ENCODE data around the gene TAF10.

GRCh38 chr11:6629573-6629891 lies 17.5 kb upstream of the TAF10 start:
- no peak for TF ChIP-seq CTCF (IDR thresholded peaks at IDR 0.05; ENCODE audit: insufficient read depth, low read length)
- no peak for TF ChIP-seq REST (IDR thresholded peaks at IDR 0.05; ENCODE audit: insufficient replicate concordance, low read depth)
- no peak for TF ChIP-seq POLR2AphosphoS5 (IDR thresholded peaks at IDR 0.05; ENCODE audit: low read depth)
- TF ChIP-seq GABPA (IDR thresholded peaks at IDR 0.05; ENCODE audit: low read depth) = no peak
- TF ChIP-seq SPI1 (IDR thresholded peaks at IDR 0.05; ENCODE audit: borderline replicate concordance, low read depth) = no peak
